GM19452 (cell line): ENCODE data around the gene XYLT1.

ENCODE experiments used
- ATAC-seq: cut with Tn5 transposase; IDR thresholded peaks from one replicate; pipeline ENCODE4 v1.9.1; 2021; ENCODE audit not compliant: unreplicated experiment

The XYLT1 gene

DNA sequence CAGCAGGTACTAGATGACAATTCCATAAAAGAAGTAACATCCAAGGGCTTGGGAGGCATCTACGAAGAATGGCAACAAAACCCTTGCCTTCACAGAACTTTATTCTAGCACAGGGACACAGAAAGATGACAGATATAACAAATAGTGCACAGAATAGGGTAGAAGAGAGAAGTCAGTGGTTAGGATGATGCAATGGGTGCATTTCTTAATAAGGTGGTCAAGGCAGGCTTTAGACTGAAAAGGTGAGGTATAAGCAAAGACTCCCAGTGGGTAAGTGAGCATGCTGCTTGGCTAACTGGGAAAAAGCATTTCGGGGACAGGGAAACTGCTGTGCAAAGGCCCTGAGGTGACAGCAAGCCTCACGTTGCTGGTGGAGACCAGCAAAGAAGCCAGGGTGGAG is 175.9 kb downstream of the XYLT1 start:
- ATAC-seq = no peak

DNA sequence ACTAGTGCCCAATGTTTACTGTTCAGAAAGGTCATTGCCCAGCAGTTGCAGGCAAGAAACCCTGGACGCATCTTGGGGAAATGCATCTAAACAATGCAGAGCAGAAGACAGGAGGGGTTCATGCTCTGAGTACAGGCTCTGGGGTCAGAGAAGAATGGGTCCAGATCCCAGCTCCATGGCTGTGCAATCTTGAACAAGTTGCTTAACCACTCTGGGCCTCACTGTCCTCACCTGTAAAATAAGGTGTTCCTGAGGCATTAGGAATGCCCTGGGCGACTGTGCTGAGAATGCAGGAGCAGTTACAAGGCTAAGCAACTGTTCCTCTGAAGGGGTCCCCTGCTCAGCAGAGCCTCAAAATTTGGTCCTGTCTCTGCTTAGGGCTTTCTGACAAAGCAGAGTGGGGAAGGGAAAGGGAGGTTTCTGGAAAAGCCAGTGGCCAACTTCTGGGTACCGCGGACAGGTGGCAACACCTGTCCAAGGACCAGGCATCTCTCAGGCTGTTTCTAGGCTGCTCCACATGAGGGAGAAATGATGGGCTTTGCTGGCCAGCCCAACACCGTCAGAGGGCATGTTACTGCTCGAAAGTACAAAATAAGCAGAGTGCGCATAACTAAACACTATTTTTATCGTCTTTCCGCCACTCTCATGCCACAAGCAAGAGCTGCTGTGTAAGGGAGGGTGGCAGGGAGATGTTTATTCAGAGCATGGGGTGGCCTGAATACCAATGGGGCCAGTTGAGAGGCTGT is 176.8 kb downstream of the XYLT1 start:
- ATAC-seq = no peak

DNA sequence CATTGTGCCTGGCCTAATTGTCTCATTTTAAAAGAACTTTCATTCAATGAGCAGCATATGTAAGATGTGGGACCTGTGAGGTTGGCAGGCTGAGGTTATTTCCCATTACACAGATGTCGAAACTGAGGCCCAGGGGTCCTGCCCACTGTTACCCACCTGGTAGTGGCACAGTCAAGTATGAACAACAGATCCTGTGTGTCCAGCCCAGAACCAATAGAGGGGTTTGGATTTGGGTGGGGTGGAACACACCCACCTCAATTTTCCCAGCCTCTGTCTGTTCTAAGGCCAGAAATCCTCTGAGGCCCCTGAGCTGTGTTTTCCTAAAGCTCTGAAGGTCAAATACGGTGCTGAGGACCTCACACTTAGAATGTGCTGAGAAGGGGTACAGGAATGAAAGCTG is 179.5 kb downstream of the XYLT1 start:
- ATAC-seq = no peak

DNA sequence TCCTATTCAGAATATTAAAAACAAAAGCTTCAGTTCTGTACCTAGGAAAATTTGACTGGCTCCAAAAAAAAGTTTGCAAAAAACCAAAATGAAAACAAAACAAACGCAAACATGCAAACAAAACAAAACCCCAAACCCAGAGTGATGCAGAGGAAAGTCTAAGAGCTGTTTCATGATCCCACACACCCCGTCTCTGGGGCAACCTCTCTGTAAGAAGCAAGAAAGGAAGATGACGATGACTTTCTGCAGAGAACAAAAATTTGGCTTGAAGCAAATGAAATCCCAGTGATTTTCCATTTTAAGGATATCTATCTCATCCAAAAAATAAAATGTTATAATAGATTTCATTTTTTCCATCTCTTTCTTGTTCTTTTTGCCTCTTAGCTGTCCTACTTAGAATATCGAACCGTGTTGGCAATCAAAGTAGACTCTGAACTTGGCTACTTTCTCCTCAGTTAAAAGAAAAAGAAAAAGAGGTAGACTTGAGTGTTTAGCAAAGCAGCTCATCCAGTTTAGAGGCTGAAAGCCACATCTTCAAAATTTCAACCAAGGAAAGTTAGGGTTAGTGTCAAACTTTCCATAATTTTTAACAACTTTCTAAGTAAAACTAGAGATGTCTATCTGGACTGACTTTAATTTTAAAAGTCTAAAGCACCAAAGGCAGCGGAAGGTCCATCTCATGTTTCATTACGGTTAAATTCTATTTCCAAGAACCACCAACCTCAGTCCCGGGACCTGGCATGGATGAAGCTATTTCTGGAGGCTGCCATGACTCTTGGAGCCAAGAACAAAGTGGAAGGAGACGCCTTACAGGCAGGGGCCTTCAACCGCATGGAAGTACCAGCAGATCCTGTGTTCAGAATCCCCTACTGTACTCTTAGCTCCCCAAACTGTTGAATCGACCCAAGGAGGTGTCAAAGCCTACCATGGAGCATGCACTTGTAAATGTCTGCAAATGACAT is 180.8 kb downstream of the XYLT1 start:
- ATAC-seq = no peak

DNA sequence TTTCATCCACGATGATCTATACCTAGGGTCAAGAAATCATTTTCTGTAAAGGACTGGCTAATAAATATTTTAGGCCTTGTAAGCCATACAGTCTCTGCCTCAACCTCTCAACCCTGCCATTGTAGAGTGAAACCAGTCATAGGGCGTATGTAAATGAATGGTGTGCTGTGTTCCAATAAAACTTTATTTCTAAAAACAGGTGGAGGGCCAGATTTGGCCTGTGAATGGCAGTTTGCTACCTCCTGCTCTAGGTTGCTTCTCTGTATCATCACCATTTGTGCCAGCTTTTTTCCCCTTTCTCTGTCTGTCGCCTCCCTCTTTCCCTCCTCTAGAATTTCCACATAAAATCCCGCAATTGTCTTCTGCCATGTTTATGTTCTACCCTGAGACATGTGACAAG is 181.7 kb downstream of the XYLT1 start:
- no peak for ATAC-seq

DNA sequence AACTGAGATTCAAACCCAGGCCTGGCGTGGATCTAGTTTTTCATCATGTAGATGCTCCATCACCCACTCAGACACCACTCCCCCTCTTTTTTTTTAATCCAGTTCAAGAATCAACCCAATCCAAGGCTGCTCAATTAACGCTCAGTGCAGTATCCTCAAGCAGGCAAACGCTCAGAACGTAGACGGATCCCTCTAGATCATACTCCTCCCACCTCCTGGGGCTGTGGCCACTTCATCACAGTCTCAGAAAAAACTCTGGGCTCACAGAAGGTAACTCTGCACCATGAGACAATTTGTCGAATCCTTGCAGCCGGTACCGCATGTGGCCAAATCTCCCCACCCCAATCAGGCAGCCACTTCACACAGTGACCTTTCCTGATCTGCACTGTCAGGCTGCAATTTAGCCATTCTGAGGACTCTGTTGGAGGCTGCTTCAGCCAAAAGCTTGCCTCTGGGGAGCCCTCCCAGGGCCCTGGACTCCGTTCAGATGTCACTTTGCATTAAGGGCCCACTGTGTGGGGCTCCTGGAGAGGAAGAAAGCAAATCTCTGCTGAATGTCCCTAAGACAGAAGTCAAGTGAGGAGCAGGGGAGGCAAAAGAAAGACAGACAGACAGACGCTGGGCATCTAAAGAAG is 183.5 kb downstream of the XYLT1 start:
- no peak for ATAC-seq

DNA sequence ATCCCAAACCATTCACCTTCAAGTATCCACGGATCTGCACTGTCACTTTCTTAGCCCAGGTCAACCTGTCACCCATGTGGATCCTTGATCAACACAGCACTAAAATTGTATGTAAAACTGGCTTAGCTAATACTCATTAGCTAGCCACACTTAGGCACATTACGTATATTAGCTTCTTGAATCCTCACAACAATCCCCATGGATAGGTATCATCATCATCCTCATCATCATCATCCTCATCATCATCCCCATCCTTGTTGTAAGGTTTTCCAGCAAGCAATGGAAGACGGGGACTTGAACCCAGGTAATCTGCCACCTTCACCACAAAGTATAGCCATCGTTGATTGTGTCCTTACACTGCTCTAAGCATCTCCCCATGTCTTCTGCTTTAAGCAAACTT is 184.3 kb downstream of the XYLT1 start:
- ATAC-seq = no peak

DNA sequence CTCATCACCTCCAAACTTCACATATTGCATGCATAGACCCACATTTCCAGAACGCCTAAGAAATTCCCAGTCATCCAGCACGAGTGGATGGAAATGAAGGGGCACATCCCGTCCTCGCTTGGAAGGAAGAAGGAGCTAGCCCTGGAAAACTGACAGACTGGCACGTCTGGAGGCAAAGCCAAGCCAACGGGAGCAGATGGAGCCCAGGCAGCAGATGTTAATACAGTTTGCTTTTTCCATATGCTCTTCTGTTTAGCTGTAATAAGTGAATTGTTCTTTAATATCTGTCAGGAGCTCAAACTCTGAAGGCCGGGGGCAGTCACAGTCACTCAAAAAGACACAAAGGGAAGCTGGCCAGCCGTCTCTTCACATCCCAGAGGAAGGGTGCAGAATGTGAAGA is 187.7 kb downstream of the XYLT1 start:
- ATAC-seq = no peak

DNA sequence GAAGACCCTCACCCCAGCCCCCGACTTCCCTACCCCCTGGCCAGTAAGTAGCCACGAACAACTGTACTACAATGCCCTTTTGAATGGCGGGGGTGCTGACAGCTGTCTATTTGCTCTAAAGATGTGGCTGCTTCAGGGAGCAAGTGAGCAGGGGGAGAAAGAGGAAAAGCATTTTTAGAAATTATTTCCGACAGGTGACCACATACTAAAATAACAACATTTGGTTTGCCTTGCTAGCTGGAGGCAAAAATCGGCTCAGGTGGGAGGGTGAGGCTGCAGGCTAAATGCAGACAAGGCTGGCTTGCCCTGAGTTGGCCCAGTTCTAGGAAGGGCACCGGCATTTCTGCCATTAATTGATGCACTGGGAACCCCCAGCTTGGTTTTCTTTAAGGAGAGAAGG is 188.5 kb downstream of the XYLT1 start:
- no peak for ATAC-seq

DNA sequence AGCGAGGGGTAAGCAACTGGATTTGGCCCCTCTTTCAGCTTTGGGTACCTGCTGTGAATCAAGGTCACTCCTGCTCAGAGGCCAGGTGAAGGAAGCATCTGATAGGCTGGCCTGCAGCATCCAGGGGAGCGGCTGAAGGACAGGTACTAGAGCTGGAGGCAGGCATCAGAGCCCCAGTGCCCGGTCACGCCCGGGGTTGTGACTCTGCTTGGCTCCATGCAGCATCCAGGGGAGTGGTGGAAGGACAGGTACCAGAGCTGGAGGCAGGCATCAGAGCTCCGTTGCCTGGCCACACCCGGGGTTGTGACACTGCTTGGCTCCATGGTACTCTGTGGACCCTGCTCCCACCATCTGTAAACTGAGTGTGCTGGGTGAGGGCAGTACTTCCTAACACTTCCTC is 189.7 kb downstream of the XYLT1 start:
- no peak for ATAC-seq

DNA sequence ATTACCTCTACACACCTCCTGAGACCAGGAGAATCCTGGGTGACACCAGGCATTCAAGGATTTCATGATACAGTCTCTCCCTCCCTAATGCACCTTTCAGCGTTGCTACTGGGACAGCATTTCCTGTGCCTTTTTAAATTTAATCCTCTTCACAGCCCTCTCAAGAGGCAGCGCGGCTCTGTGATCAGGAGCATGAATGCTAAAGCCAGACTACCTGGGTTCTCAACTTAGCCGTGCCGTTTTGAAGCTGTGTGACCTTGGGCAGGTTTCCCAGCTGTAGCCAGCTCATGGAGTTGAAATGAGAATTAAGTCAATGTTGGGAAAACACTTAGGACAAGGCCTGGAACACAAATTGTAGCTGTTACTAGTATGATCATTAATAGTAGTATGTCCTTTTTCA is 191.8 kb downstream of the XYLT1 start:
- ATAC-seq = no peak

DNA sequence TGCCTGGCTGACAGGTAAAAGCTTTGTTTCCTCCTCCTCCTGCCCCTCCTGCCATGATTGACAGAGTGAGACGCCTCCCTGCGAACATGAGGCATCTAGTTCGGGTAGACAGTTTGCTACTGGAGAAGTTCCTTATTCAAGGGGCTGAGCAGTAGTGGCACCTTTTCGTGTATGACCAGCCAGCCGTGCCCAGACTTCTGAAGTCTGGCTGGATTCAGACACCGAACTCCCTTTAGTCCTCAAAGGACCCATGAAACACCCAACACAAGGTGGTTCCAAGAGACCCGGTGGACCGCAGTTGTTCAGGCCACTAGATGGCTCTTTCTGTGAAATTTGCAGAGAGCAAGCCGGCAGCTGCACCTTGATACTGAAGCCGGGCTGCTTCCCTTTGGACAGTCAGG is 192.8 kb downstream of the XYLT1 start:
- no peak for ATAC-seq

DNA sequence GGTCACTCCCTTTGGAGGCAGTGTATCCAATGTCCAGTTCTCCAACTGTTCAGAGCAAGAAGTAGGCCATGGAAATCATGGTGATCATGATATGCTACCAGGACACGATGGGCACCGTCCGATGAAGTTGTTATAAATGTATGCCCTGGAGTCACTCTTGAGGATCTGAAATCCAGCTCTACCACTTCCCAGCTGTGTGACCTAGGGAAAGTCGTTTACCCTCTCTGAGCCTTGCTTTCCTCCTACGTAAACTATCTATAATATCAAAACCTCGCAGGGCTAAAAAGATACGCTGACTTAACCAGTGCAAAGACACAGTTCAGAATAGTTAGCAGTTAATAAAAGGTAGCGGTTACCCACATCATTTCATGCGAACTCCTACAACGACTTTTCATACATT is 194.2 kb downstream of the XYLT1 start:
- no peak for ATAC-seq

DNA sequence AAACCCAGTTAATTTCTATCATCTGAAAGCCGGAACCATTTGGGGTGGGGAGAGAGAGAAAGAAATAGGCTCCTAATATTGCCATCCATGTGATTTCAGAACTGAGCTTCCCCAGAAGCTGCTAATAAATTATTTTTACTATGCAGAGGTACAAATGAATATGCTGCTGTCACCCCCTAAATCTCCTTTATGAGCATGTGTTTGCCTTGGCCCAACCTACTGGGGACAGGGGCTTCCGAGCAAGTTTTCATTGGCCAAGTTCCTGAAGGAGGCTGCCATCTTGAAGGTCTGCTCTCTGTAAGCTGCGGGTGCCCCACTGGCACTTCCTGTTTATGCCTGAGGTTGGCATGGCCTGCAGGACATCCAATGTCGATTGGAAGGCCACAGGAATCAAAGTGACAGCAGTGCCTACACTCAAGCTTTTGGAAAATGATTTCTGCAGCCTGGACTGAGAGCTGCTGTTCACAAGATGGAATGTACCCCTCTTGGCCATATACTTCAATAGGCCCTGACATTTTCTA is 194.7 kb downstream of the XYLT1 start:
- no peak for ATAC-seq

DNA sequence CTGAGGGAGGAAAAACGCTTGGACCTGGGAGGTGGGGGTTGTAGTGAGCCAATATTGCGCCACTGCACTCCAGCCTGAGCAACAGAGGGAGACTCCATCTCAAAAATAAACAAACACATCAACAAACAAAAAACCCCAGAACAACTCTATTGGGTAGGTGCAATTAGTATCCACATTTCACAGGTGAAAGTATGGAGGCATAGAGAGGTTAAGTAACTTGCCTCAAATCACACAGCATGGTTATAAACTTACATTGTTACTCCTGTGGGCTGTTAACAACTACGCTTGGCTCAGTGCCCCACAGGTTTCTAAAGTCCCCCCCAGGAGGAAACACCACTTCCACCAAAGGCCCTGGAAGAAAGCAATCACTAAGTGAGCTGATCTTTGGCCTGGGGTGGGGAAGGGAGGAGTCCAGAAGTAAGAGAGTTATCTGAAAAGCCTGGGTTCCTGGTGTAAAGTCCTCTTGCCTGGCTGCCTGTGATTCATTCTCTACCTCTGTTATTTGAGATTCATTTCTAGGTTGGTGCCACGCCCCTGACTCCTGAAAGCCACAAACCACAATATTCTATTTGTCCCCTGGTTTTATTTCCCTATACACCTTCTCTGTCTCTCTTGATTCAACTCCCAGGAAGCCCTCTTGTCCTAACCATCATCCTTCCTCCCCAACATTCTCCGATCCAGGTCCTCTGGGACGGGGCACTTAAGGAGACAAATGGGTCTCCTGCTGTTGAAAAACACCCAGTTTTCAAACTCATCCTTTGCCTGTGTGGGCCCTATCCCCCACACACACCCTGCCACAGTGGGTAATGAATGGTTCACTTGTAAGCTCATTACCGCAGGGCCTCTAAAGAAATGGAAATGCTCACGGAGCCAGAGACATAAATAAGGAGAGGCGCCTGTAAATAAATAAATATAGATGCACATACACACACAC is 195.4 kb downstream of the XYLT1 start:
- no peak for ATAC-seq

DNA sequence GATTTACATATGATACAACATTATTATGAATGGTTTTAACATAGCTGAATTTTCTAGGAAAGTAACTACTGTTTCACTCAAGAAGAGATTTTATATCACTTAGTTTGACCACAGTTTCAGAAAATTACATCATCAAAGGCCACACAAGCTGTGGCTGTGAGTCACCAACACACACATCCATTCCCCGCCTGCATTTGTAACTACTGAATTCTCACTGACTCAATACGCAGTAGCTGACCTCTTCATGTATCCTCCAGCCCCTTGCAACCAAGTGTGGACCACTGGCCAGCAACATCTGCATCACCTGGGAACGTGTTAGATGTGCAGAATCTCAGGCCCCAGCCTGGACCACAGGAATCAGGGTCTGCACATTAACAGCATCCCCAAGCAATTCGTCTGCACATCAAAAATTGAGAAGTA is 197.6 kb downstream of the XYLT1 start:
- no peak for ATAC-seq

DNA sequence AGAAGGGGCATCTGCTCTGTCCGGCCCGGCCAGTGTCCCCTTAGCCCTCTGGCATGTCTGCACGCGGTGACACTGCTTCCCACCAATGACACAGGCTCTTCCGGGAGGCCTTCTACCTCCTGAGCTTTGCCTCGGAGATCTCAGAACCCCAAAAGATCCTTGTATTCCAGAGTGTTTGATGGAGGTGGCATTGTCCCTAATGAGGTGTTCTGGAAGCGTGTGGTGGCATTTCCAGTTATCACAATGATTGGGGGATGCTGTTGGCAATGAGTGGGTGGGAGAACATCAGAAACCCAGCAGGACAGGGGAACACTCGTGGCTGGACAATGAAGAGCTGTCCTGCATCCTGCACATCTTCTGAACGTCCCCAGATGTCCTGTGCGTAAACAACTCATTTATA is 198.0 kb downstream of the XYLT1 start:
- ATAC-seq = no peak

DNA sequence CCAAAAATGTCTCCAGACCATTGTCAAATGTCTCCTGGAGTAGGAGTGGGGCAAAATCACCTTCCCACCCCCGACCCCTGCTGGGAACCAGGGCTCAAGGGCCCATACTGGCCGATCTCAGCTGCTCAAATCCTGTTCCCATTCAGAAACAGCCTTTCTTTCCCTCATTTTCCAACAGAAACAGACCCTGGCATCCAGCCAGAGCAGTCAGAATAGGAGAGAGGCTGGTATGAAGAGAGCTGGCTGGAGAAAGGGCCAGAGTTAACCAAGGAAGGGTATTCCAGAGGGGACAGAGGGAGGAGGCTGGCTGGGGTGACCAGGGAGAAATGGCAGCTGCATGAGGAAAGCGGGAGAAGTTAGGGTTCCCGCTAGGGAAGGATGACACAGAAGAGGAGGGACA is 199.1 kb downstream of the XYLT1 start:
- ATAC-seq = no peak

DNA sequence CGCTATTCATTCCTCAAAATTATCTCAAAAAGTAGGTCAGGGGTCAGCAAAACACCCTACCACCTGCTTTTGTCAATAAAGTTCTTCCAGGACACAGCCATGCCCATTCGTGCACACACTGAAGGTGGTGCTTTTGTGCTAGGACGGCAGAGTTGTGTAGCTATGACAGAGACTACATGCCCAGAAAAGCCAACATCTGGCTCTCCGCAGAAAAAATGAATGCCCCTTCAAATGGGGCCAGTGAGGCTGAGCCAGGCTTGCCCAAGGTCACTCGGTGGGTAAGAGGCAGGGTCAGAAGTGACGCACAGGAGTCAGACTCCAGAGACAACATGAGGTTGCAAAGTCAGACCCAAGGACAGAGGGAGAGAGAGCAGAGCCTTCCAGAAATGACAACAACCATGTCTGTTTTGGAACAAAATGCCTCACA is 200.1 kb downstream of the XYLT1 start:
- no peak for ATAC-seq

DNA sequence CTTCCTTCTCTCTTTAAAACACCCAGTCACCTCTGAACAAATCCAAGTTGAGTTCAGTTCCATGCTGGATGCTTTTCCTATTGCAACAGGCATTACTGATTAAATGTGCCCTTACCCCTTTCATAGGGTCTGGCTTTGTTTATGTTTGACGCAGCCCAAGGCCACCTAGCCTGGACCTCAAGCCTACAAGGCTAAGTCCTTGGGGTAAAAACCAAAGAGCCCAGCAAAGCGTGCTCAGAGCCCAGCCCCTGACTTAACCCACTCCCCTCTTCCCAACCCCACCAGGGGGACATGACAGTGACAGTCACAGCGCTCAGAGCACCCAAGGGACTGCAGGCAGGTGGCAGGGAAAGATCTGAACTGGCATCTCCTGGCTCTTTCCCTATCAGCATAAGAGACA is 200.6 kb downstream of the XYLT1 start:
- ATAC-seq = no peak
